ENCODE data around the gene EPC1.

- TF ChIP-seq POLR2AphosphoS5 (IDR thresholded peaks at IDR 0.05; ENCODE audit: control insufficient read depth, insufficient read depth, low read depth, low read length) (no peak), ATF3 (IDR thresholded peaks at IDR 0.05) (no peak), ATF3 (CRISPR knock-in tag; conservative IDR thresholded peaks at IDR 0.05) (no peak), ZNF609 (CRISPR knock-in tag; IDR thresholded peaks at IDR 0.05; ENCODE audit: borderline replicate concordance) (no peak), ZNF583 (CRISPR knock-in tag; IDR thresholded peaks at IDR 0.05) (no peak), ZNF384 (IDR thresholded peaks at IDR 0.05; ENCODE audit: low read depth, low read length) (no peak), FOSL1 (tag; conservative IDR thresholded peaks at IDR 0.05) (no peak), LEF1 (IDR thresholded peaks at IDR 0.05) (no peak), KHSRP (IDR thresholded peaks at IDR 0.05) (no peak)
Observed at GRCh38 chr10:32266979-32267378, 80.0 kb downstream of the EPC1 start.

All from K562 (cell line).